Stimulated activated CD4-positive, alpha-beta T cell treated with anti-CD3 and anti-CD28 coated beads, TNF-alpha, amount 100 ng/mL, for 1 hour (primary cell): Measurements from ENCODE around the gene RPS16.
A peak's percentile ranks its signal among the peaks of the same experiment; 100 is the strongest.

Source experiments
- DNase-seq, 3 donors: peaks; one replicate each; pipeline ENCODE4 v3.0.0-alpha.2; 2020; ENCODE audit warnings: low read depth in 3 of 3, low spot score in 1 of 3

Gene RPS16

GRCh38 chr19:39407660-39408391 is 27.9 kb downstream of the RPS16 start:
- peak in 1 of 3 donors; percentile 46 for DNase-seq

- no peak for DNase-seq
These were observed 28.4 kb downstream of the RPS16 start for GRCh38 chr19:39407410-39407659.

GRCh38 chr19:39406656-39407409 is 28.9 kb downstream of the RPS16 start, which contains the start of gene ZFP36:
Gene ZFP36, plus strand, starts transcription at chr19:39406847. Its CDS starts 58 bp downstream, at chr19:39406905.
- peak; percentile 83 to 93 (median 87) for DNase-seq

GRCh38 chr19:39405958-39406655 is 29.6 kb downstream of the RPS16 start:
- peak; percentile 75 to 90 (median 86) for DNase-seq

- no peak for DNase-seq
These were observed 30.3 kb downstream of the RPS16 start for GRCh38 chr19:39405261-39405957.

GRCh38 chr19:39403331-39404312 is 32.1 kb downstream of the RPS16 start:
- peak; percentile 91 to 96 (median 95) for DNase-seq

DNA sequence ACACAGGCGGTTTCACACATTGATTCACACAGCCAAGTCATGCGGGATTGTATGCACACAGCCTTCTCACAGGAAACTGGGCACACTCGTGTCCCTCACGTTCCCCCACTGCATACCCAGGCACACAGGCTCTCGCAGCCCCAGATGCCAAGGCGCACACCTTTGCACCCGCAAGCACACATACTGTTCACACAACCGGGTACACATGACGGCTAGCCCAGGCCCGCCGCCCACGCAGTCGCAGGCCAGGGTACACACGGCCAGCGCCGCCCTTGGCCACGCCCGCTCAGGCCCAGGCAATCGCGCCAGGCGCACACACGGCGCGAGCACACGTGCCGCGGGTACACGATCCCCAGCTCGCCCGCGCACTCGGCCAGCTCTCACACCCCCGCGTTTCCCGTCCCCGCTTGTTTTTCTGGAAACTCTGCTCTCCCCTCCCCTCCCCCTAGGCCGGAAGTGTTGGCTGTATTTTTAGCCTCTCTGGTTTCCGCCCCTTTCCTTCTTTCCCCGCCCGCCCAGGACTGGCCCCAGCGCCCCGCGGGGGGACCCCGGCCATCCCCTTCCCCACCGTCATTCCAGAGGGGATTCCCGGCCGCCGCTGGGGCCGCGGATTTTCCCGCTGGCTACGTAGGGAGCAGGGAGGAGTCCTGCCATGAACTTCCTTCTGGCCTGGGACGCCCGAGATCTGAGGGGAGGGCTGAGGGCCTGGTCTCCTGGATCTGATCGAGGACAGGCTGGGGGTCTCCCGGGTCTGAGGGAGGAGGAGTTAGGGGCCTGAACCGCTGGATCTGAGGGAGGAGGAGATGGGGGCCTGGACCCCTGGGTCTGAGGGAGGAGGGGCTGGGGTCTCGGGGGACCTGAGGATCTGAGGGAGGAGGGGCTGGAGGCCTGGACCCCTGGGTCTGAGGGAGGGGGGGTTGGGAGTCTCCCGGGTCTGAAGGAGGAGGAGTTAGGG is 33.1 kb downstream of the RPS16 start:
- DNase-seq, result peak; percentile 76 to 80 (median 79)

DNA sequence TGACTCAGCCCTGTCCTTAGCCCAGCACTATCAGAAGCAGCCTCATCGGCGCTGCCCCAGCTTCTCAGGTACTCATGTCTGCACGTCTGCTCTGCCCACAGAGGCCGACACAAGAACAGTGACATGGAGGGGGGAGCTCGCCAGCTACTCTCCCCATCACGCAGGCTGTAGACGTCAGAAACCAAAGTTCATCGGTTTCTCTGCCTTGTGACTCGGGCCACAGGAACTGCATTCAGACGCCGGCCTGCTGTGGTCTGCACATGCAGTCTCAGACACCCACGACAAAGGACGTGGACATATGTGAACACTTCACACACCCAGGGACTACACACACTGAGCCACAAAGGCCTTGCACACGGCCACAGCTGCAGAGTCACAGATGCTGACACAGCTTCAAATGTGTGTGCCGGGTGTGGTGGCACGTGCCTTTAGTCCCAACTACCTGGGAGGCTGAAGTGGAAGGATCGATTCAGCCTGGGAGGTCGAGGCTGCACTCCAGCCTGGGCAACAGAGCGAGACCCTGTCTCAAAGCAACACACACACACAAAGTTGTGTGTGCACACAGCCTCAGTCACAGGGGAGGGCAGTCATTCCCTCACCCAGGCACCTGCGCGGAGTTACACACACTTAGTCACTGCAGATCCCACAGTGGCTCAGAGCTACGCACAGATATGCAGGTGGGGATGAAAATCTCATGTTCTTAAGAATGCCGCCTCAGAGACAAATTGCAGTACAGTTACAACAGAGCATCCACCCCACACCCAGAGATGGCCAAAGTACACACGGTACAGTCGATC is 34.0 kb downstream of the RPS16 start:
- DNase-seq, result peak in 1 of 3 donors; percentile 71

DNA sequence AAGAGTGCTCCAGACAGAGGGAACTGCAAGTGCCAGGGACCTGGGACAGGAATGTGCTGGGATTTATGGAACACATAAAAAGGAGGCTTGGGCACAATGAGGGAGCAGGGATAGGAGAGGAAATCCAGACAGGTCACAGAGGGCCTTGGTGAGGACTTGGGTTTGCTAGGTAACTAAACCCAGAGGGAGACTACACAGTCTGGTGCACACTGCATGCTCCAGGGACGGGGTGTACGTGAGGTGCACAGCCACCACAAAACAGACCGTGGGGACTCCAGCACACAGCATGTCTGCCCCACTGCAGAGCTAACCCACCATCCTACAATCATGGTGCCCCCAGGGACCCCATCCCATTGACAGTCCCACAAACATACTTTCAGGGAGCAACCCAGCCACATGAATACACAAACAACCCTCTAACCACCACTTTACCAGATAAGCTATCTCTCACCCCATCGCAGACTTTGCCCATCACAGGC is 34.6 kb downstream of the RPS16 start:
- DNase-seq, result no peak

DNA sequence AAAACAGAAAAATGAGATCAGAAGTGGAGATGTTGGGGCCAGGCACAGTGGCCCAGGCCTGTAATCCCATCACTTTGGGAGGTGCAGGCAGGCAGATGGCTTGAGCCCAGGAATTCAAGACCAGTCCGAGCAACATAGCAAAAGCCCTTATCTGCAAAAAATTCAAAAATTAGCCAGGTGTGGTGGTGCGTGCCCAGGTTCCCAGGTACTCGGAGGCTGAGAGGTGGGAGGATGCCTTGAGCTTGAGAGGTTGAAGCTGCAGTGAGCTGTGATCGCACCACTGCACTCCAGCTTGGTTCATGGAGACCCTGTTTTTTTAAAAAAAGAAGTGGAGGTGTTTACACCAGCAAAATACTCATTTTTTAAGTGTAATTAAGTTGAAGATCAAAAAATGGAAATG is 35.7 kb downstream of the RPS16 start:
- no peak for DNase-seq

DNA sequence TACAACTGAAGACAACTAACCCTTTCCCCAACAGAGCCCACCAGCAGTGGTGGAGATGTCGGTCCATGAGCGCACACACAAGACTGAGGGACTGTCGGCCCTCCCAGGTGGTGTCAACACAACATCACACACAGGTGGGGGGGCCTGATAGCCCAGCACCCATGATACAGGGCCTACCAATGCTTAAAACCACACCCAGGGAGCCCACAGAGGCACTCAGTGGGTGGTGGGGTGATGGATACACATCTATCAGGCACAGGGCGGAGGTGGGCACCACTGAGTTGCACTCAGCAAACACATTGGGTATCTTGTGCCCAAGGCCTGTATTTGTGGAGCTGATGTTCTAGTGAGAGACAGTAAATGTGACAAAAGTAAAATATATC is 36.1 kb downstream of the RPS16 start:
- DNase-seq, result no peak

GRCh38 chr19:39398297-39398864 is 37.4 kb downstream of the RPS16 start:
- no peak for DNase-seq

- peak; percentile 87 to 96 (median 93) for DNase-seq
These were observed 38.1 kb downstream of the RPS16 start for GRCh38 chr19:39397360-39398296.

GRCh38 chr19:39390751-39391437 is 44.9 kb downstream of the RPS16 start, which contains the start of the genes MED29 and PAF1:
Gene MED29, plus strand, starts transcription at chr19:39391378. Its CDS starts 45 bp downstream, at chr19:39391423.
Gene PAF1, minus strand, starts transcription at chr19:39391106. Its CDS starts 242 bp downstream, at chr19:39390864.
- peak; percentile 79 to 95 (median 94) for DNase-seq

GRCh38 chr19:39390451-39390750 is 45.3 kb downstream of the RPS16 start:
- no peak for DNase-seq
